SKM-1 treated with dmso at 0.1 percent for 144 hours (cell line): ENCODE data around the gene LRRC14B.

Experiments used
- DNase-seq: peaks from one replicate; lab custom pipeline; 2025; ENCODE audit not compliant: unreplicated experiment; lab: John Stamatoyannopoulos, UW

LRRC14B gene

DNA sequence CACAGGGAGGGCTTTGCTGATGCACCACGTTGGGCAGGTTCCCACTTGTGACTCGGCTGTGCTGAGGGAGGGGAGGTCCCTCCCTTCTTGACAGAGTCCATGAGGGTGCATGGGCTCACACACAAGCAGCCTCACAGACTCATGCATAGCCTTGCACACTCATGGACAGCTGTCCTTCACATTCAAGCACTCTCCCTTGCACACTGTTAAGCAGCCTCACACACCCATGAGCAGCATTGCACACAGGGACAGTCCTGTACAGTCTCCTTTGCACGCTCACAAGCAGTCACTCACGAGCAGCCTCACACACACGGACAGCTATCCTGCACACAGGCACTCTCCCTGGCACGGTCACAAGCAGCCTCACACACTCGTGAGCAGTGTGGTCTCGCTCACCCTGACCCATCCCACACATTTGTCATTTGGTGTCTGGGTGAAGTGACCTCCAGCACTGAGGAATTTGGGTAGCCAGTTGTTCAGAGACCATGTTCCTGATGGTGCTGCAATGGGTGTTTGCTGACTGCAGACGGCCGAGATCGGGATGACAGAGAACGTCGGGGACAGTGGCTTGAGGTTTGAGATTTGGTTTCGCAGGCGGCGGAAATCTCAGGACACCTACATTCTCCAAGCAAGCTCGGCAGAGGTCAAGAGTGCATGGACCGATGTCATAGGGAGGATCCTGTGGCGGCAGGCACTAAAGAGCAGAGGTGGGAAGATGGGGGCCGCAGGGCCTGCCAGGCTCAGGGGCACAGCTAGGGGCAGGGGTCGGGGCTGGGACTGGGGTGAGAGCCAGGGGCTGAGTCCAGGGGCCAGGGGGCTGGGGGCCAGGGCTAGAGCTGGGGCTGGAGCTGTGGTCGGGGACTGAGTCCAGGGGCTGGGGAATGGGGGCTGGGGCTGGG, 17.7 kb upstream of the LRRC14B start:
- DNase-seq: no peak

DNA sequence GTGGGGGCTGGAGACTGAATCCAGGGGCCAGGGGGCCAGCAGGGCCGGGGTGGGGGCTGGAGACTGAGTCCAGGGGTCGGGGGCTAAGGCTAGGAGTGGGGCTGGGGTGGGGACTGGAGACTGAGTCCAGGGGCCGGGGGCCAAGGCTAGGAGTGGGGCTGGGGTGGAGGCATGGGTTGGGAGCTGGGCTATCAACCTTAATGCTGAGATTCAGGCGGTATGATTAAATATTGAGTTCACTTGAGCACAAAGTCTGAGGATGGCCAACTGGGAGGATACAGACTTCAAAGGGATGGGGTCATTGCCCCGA, 17.0 kb upstream of the LRRC14B start:
- no peak for DNase-seq

DNA sequence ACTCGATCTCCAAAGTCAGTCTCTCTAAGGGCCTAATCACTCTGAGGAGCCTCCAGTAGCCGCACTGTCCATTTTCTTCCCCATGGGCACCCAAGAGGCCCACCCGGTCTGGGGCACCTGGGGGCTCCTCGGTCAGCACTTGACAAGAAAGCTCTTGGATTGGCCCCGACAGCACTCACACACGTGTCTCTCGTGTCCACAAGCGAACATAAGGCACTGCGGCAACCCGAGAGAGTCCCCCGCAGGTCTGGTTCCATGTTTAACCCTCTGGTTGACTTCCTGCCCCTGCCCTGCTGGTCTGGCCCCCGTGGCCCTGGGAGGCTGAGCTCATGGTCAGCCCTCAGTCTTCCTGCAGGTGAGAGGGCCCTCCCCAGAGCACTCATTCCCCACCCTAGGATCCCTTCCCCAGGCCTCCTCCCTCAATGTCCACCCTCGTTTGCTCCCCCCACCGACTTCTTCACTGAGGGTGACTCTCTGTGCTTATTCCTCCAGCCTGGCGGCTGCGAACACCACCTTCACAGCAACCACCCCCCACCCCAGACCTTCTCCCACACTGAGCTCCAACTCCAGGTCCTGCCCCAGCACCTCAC, 16.3 kb upstream of the LRRC14B start:
- no peak for DNase-seq

DNA sequence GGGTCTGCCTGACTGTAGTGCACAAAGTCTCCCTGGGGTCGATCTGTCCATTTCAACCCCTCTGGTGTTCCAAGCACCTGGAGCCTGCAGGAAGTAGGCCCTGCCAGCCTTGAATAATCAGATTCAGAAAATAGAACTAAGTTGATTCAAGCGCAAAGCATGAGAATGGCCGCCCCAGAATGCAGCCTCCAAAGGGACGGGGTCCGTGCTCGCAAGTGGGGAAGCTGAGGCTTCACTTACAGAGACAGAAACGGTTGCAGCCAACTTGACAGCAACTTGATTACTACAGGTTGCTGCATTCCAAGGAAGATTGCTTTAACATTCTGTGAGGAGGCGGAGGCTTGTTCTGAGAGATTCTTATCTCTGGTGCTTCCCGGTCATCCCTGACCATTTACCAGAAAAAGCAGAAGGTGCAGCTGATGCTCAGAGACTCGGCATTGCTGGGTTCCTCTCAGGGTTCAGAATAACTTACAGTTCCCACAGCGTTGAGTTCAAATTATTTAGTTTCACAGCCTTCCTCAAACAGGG, 14.9 kb upstream of the LRRC14B start:
- no peak for DNase-seq

DNA sequence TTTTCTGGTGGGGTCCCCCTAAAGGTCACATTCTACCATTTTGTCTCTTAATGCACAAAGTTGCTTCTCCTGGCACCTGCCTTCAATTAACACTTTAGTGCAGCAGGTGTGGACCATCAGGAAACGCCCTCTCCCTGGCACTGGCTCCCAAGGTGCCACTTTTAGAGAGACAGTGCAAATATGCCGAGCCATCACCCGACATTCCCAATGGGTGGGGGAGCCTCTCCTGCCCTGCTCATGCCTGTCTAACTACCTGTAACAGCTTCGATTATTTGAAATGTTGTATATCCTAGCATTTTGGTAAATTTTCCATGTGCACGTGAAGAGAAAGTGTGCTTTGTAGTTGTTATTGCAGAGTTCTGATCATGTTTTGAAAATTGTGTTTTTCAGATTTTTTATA, 13.2 kb upstream of the LRRC14B start:
- DNase-seq: no peak

DNA sequence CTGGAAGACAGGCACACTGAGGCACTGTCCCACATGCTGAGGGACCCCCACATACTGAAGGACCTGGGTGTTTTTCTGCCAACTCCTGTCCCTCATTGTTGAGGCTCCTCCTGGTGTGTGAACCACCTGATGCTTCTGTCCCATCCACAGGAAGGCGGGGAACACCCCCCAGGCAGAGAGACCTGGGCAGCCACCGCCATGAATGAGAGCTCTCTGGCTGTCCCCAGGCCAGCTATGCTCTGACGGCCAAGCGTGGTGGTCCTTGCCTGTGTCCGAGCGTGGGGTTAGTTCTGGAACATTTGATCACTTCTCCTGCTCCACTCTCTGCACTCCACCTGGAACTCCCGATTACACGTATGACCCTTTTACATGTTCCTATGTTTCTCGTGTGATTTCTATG, 11.9 kb upstream of the LRRC14B start:
- no peak for DNase-seq

DNA sequence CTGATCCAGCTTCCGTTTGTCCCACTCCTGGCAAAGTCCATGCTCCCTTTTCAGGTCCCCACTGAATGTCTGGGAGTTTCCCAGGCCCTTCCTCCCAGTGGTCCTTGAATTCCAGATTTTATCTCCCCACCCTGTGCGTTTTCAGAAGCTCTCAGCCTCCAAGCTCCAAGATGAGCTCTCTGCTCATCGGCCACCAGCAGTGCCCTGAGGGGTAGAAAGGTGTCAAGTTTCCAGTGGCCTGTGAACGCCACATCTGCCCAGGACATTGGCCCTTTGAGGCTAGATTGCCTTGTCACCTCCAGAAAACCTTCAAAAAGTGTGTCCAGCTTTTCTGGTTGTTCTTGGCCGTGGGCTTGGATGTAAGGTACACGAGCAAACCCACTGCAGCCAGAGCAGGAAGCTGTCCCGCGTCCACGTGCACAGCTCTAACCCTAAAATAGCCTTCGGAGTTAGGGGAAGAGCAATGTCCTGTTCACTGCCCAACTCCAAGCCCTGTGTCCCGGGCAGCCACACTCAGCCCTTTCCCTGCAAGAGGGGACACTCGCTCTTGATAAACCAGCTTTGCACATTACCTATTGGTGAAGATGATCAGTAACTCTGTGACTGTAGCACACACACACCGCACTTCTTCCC, 10.9 kb upstream of the LRRC14B start:
- DNase-seq: no peak

DNA sequence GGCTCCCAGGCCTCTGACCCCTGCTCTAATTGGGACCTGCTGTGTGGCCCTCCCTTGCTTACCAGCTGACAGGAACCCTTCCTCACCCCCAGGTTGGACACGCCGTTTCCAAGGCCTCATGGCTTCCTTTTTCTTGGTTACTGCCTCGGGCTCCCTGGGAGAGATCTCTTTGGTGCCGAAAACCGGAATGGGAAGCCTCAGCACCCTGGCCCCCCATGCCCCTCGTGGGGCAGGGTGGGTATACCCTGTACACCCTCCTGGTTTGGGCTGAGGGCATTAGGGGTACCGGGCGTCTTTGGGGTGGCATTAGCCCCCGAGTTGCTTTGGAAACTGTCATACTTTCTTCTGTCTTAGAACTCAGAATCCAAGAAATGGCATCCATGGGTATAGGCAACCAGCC, 10.1 kb upstream of the LRRC14B start:
- DNase-seq: no peak

DNA sequence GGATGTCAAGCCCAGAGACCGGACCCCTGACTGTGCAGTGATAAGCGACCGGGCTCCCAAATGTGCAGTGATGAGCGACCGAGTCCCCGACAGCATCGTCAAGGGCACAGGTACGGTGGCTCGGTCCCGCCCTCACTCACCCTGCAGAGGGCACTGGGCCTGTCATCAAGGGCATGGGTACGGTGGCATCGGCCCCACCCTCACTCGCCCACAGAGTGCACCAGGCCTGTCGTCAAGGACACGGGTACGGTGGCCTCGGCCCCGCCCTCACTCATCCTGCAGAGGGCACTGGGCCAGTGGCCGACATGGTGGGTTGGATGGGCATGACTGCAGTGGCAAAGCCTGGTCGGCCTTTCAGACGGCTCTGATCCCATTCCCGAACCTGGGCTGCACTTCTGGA, 9.7 kb upstream of the LRRC14B start:
- DNase-seq: no peak

DNA sequence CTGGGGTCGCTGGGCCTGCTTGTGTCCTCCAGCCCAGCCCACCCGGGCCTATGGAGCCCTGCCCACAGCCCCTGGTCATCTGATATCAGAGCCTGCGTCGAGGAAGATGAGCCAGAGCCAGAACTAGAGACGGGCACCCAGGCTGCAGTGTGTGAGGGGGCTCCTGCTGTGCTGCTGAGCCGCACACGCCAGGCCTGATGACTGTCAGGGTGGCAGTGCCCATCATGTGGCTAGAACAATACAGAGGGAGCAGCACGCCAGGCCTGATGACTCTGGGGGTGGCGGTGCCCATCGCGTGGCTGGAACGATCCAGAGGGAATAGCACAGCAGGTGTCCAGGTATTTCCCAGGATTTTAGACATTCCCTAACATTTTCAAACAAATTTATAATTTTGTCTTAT, 9.2 kb upstream of the LRRC14B start:
- DNase-seq: no peak

DNA sequence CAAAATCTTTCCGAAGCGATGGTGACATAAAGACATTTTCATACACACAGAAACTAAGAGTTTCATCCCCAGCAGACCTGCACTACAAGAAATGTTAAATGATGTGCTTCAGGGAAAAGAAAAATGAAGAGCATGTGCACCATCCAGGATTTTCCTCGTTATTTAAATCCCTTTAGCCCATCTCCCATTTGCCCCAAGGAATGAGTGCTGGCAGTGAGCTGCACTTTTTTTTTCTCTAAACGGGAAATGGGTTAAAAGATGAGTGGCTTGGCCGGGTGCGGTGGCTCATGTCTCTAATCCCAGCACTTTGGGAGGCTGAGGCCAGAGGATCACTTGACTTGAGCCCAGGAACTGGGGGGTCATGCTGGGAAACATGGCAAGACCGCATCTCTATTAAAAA, 6.8 kb upstream of the LRRC14B start:
- DNase-seq: no peak

DNA sequence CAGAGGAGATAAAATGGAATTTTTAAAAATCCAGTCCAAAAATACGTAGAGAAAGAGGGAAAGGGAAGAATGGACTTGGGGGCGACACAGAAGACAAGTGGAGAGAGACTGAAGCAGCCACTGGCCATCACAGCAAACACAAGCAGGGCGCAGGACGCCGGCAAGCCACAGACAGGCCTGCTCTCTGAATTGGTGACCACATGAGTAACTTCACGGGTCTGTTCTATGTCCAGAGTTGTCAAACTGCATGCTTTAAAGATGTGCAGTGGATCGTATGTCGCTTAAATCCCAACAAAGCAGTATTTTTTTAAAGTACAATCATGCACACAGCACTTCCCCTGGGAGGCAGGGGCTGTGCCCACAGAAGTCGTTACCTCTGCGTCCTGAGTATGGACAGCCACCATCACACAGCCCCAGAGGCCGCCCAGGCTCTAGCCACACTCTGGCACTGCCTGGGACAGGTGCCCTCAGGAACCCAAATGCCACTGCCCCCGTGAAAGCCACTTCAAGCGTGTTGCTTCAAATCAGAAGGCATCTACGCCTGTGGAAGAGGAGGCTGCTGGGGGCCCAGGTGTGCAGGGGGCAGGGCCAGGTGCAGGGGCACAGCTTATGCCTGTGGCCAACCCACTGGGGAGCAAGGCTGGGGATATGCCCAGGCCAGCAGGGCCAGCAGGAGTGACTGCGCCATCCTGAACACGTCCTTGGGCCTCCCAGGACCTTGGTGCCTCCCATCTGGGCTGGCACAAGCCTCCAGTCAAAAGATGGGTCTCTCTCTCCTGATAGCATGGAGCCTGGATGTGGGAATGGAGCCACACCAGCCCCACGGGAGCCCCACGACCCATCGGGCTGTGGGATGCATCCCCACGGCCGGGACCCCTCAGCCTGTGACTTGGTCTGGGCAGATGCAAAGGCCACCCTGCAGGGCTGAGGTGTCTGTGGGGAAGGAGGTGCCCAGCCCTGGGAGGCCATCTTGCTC, 5.9 kb upstream of the LRRC14B start:
- no peak for DNase-seq

DNA sequence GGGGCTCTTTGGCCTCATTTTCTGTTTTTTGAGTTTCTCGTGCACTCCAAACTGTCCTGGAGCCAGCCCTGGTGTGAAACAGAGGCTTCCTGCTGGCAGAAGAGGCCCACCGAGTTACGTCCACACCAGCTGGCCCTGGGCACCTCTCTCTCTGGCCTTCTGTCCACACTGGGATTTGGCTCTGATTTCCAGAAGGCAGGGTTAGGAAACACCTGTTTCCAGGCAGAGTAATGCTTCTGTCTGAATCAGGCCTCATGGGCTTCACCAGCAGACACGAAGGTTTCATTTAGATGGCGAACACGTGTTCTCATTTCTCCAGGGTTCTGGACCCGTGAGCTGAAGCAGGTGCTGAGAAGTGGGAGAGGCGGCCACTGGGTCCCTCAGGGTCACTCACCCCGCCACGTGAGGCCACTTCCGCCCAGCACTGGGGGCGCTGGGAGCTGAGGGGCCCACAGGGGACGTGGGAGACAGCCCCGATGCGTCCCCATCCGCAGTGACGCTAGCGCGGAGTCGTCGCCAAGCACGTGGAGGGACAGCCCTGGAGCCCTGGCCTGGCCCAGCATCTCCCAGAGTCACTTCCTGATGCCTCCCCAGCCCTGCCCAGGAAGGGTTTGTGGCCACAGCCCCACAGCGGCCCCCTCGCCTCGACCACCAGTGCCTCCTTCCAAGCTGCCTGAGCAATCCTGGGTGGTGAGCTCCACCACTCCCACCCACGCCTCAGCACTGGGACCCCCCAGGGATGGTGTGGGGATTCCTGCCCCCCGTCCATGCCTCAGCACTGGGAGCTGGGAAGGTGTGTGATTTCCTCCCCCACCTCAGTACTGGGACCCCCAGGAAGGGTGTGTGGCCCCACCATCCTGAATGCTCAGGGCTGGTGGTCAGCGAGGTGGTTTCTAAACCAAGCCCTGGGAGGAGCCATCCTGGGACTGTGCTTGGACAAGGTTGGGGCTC, 4.9 kb upstream of the LRRC14B start:
- no peak for DNase-seq

DNA sequence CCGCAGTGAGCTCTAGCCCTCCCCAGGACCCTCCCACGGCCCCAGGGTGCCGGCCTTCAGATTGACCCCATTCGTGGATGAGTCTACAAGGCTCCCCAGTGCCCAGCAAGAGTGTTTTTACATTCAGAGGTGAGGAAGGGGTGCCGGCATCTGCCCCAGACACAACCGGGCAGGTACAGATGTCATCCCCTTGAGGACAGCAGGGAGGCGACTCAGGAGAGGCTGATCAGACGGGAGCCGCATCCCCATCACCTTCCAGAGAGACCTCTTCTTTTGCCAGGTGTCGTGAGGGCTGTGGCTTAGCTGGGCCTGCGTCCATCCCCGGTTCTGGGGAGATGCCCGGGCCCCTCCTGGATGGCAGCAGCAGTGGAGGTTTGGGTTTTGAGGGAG, 4.3 kb upstream of the LRRC14B start:
- DNase-seq: no peak

DNA sequence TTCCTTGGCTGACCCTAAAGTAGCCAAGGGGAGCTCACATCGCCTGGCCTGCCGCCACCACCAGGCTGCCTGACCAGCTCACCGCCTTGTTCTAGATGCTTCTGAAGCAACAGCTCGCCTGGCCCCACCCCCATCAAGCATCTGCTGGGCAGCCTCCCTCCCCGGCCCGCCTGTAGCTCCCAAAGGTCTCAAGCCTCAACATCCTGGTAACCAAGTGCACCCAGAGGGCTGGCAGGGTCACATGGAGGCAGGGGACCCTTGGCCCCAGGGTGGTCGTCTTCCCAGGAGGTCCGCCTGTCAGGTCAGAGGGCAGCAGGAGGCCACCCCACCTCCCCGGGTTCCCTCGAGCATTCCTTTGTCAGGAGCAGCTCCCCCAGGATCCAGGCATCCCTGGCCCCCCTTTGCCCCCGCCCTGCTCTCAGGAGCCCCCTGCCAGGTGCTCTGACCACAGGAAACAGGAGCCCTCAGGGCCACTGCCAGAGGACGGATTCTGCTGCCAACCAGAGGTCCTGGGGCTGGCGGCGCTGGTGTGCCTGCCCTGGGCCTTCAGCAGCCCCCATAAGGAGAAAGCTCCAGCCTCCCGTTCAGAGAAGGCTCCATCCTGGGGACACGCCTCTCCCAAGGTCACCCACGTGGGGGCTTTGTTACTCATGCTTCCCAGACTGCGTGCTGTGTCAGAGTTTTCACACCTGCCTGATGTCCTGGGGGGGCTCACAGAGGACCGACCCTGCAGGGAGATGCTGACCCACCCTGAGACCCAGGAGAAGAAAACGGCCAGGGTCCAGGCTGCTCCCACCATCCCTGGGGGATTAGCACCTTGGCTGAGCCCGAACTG, 3.5 kb upstream of the LRRC14B start:
- no peak for DNase-seq

DNA sequence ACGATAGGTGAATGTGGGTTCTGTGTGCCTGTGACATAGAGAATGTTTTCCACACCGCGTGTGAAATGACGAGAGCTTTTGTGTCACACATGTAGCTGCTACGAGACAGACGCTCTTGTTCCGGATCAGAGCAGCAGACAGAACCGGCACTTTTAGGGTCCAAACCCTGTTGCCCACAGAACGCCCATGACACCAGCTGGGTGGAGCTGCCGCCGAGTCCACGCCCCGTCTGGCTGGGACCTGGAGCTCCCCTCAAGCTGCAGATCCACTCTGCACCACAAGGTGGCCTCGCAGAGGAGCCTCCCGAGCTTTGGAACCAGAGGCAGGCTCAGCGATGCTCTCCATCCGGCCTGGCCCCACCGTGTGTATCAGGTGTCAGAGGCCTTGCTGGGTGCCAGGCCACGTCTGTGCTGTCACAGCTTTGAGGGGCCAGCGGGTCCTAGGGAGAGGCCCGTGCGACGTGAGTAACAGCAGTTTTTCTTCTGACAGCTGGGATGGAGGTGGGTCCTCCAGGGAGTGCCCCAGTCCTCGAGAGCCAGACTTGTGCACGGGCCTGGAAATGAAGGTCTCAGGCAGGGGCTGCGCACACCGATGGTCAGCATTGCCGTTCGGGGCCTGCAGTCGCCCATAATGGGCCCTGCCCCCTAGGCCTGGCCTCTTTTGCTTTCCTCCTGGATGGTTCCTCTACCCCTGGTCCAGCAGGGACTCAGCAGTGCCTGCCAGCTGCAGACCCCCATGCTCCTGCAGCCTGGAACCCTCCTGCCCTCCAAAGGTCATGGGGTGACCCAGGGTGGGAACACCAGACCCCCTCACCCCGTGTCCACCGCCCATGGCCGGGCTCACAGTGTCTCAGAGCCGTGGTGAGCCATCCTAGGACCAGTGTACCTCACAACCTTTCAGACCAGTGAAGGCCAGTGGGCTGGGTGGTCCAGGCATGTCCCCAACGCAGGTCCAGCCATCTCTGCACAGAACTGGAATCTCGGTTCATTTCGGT, 2.5 kb upstream of the LRRC14B start:
- peak; percentile 62 for DNase-seq

DNA sequence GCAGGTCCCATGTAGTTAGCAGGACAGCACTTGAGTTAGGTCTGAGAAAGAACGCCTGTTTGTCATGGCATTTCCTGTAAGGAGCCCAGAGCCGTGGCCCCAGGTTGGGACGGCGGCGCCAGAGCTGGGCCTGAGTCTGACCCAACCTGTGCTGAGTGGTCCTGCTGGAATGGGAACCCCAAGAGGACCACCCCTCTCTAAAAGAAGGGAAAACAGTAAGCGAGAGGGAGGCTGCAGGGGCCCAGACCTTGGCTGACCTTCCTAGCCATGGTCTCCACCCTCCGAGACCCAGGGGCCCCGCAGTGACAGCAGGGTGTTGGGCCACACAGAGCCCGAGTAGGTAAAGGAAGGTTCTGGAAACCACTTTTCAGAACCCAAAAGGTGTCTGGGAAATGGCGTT, 1.8 kb upstream of the LRRC14B start:
- DNase-seq: no peak

DNA sequence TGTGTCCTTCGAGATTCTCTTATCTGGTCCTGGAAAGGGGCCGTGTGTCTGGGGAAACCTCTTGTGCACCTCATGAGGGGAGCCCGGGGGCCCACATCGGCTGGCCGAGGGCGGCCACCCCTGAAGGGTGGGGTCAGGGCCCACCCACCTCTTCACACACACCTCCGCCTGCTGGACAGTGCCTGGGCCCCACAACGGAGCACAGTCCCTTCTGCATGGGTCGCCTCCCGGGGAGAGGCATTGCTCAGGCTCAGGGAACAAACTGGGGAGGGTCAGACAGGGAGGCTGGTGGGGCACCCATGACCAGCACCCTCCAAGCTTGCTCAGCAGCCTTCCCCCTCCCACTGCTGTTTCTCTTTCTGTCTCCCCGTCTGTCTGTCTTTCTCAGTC, 1.3 kb upstream of the LRRC14B start:
- no peak for DNase-seq
